ENCODE data around the gene CDCA5.

Gene CDCA5

GRCh38 chr11:65067446-65067845, 16.4 kb downstream of the CDCA5 start:
- DNase-seq = no peak

DNA sequence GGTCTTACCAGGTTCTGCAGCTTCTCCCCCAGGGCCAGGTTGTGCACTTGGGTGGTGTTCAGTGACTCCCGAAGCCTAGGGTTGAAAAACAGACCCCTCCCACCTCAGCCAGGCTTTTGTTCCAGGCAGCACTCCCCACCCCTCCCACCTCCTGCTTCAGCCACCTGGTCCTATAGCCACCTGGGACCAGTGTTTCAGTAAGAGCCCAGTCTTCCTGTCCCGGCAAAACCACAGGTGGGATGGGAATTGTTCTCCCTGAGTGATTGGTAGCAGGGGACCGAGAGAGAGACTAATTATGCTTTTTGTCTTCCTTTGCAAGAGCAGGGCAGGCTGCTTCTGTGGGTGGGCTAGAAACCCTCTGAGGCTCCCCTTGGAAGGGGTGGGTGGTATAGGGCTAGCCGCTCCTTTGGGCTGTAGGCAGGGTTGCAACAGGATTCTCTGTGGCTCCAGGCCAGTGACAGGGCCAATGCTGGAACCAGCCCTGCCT, 17.0 kb downstream of the CDCA5 start:
- DNase-seq = no peak

DNA sequence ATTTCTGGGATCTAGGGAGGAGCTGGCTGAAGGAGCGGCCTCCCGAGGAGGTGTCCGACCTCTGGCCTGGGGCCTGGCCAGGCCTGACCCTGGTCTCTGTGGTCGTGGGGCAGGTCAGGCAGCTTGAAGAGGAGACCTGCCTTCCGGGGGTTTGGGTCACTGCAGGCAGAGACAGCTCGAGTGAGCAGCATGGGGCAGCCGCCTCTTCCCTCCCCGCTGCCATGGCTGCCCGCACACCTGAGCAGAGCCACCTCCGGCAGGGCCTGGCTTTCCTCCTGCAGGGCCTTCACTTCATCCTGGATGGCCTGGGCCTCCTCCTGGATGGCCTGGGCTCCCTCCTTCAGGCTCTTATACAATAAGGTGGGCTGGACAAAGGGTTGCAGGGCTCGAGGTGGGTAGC, 17.5 kb downstream of the CDCA5 start:
- DNase-seq = no peak

- no peak for DNase-seq
These were observed 18.0 kb downstream of the CDCA5 start for GRCh38 chr11:65065851-65066250.

DNA sequence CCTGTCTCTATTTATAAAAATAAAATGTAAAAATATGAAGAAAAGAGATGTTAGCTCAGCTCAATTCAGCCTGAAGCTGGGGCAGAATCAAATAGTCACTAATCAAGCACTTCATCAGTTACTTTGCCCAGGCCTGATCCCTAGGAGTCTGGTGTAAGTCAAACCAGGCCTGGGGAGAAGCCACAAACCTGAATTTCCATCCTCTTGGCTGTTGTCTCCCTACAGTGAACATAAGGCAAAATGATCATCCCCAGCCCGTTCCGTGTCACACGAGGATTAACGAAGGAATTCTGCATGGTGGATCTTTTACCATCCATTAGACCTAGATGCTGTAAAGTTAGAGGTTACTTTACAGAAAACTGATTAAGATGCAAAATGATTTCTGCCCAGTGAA, 19.0 kb downstream of the CDCA5 start:
- DNase-seq = no peak

- no peak for DNase-seq
These were observed 20.3 kb downstream of the CDCA5 start for GRCh38 chr11:65063532-65063931.

DNA sequence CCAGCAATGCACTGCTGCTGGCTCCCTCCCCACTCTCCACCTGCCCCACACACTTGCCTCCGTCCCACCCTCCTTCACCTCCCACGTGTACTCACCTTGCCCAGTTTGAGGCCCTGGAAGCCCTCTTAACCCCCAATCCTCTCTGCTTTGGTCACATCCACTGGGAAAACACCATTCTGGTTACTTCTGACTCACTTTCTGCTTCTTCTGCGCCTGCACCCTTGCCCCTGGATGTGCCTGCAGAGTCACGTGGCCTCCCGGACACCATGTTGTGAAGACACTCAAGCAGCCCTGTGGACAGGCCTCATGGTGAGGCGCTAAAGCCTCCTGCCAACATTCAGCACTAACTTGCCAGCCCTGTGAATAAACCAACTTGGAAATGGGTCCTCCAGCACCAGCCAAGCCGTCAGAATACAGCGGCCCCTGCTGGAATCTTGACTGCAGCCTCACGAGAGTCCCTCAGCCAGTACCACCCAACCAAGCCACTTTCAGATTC, 22.9 kb downstream of the CDCA5 start:
- no peak for DNase-seq

DNA sequence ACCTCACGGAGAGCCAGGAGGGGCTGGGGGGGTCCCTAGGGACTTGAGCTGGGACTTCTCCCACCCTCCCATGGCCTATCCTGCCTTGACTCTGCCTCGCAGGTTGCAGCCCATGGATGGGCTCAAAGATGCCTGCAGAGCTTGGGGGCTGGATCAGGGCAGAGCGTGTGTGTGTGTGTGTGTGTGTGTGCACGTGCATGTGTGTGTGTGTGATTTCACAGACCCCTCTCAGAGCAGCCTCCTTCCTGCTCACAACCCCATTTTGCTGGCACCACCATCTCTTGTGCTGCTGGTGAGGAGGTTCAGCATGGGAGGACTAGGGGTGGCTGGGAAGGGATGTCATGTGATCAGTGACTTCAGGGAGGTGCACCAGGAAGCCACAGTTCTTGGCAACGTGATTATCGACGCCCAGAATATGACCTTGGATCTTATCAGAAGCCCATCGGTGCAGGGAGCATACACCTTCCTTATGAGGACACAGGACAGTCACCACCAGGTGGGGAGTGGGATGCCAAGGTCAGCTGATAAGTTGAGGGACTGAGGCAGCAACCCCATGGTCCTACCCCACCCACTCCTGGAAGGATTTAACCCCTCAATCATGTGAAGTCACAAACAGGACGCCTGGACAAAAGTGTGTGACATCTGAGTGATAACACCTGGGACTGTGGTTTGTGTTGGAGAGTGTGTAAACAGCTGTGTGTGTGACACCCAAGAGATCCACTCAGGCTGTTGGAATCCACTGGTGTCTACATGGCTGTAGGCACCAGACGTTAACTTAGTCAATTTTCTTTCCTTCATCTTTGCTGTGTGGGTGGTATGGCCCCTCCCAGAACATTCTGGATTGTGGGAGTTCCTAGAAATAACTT, 23.6 kb downstream of the CDCA5 start:
- DNase-seq = no peak

DNA sequence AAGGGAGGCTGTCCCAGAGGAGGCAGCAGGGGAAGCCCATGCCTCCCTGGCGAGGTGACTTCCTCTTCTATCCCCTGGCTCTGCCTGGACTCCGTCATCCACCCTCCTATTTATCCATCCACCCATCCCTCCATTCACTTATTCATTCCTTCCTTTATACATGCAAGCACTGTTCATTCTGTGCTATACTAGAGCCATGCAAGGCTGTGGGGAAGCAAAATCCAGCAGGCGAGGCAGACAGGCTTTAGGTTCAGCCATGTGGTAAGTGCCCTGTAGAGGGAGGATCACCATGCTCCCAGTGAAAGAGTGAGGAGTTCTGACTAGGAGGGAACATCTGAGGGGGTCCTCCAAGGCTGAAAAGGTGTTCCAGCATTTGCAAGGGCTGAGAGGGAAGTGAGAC, 24.3 kb downstream of the CDCA5 start:
- DNase-seq = no peak

DNA sequence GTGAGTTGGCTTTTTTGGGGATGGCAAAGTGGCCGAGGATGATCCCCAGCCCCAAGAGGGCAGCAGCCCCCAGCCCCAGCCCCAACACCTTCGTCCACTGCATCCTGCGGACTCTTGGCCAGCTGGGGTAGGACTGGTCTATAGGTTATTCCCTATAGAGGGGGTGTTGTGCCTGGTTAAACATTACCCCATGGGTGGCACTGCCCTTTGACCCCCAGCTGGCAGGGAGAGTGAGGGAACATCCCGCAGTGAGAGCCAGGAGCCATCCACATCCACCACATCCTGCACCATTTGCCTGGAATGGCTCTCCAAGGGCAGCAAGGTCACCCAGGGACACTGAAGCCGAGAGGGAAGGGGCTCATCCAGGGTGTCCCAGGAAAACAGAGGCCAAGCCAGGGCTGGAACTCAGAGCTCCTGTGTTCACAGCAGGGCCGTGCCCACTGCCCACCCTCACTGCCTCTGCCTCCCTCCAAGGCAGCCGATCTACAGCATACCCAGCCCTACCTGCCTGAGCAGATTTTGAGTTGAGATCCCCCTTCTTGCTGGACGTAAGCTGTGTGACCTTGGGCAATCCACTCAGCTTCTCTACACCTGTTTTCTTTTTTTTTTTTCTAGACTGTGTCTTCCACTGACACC, 25.3 kb downstream of the CDCA5 start, which contains the start of gene NAALADL1:
TSS of gene NAALADL1 (minus strand) at position 135 of the 636 bp plus-strand sequence. CDS start at position 103, 32 bp downstream.
- DNase-seq = no peak

- no peak for DNase-seq
These were observed 25.8 kb downstream of the CDCA5 start for GRCh38 chr11:65058012-65058411.

GRCh38 chr11:65057526-65057925, 26.3 kb downstream of the CDCA5 start:
- DNase-seq = no peak

DNA sequence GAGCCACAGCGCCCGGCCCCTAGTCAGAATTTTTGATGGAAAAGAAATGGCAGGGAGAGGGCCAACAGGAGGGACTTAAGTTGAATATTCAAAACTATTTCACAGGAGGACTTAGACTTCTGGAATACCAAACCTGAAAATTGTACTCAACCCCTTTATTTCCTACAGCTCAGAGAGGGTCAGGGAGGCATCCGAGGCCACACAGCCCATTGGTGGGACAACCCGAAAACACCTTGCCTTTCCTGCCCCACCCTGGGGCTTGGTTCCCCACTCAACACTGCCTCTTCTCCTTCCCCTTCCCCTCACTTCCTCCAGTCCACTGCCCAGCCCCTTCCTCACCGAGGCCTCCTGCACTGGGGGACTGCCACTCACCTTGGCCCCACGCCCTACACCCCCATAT, 26.8 kb downstream of the CDCA5 start:
- no peak for DNase-seq

GRCh38 chr11:65055538-65055937, 28.3 kb downstream of the CDCA5 start:
- no peak for DNase-seq

GRCh38 chr11:65053827-65054508, 29.9 kb downstream of the CDCA5 start:
- DNase-seq = no peak

- no peak for DNase-seq
These were observed 32.4 kb downstream of the CDCA5 start for GRCh38 chr11:65051398-65051858.

DNA sequence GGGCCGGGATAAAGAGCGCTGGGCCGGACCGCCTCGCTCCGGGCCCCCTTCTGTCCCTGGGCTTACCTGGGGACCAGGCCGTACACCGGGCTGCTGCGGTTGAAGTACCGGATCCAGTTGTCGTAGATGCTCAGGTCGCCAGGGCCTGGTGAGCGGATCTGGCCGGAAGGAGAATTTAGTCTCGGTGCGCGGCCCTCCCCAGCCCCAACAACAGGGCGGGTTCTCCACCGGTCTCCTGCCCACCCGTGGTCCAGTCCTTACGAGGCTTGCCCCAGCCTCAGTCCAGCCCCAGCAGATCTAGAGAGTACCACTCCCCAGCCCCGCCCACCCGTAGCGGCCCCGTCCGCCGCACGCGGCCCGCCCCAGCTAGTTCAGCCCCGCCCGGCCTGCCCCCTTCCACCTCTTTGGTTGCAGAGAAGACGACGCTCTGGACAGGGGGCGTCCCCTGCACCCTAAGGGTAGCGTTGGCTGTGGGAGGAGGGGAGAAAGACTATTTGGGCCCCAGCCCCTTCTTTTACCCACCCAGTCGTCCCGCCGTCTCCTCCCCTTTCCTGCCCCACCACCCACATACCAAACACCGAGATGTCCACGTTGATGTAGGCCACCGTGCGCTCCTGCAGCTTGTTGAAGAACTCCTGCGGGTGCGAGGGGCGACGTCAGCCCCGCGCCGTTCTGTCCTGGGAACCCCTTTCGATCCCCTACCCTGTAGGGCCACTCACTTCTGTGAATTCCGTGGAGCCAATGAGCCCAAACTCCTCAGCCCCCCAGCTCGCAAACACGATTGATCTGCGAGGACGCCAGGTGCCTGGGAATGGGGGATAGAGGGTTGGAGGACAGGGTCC, 36.0 kb downstream of the CDCA5 start:
- DNase-seq = no peak

DNA sequence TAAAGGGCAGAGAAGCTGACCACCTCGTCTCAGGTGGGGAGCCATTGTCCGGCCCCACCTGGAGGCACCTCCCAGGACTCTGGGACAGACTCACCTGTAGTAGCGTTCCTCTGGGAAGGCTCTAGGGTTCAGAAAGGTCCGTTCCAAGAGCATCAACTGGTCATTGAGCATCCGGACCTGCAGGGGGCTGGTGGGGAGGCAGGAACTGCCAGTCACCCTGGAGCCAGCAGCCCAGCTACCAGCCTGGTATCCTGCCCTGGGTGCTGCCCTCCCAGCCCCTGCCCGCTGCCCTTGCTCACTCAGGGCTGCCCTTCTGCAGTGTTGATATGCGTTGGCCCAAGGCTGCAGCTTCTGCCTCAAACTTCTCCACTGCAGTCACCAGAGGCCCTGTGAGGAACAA, 38.1 kb downstream of the CDCA5 start:
- no peak for DNase-seq

DNA sequence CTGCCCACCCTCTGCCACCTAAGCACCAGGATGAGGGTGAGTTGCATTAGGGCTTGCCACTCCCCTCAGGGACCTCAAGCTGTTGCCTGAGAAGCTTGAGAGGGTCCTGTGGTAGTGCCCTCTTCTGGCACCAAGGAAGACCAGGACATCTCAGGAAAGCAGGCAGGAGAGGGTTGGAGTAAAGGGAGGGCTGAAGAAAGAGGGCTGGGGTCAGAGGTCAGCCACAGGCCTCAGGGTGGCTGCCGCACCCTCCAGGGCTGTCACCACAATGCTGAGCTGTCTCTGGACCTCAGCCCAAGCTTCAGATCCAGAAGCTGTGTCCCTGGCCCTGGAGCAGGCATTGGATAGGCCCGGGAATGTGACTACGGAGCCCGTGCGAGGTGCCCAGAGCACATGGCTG, 38.8 kb downstream of the CDCA5 start:
- DNase-seq = no peak

- DNase-seq = no peak
These were observed 39.8 kb downstream of the CDCA5 start for GRCh38 chr11:65043881-65044501.

DNA sequence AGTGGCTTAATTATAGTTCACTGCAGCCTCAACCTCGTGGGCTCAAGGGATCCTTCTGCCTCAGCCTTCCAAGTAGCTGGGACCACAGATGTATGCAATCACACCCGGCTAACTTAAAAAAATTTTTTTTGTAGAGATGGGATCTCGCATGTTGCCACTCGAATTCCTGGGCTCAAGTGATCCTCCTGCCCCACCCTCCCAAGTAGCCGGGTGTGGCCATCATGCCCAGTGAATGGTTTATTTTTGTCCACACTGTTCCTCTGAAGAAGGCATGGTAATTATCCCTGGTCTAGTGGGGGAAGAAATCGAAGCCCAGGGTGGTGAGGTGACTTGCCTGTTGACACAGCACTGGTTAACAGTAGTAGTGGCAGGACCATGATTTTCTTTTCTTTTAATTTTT, 40.9 kb downstream of the CDCA5 start:
- DNase-seq = no peak
